Activated T-cell treated with anti-CD3 and anti-CD28 coated beads, Interleukin-2, amount 50 U/mL, for 72 hours (primary cell): Measurements from ENCODE around the gene VRTN. TPM values are rescaled to one million over a fixed set of nuclear protein-coding genes. Genes with fewer than 3 reads are reported as not detected.
"Not testable (repeated sequence)": the region's sequence is repeated elsewhere in the genome, so short reads cannot be mapped to it uniquely, and the experiment has no call there.

Experiments used
- ATAC-seq, 2 donors: fragments of 150-1000 bp; cut with Tn5 transposase; replicated peaks in 1 of 2; 2 replicates each; pipeline ENCODE4 v1.10.0; 2021; ENCODE audit warnings: moderate library complexity in 2 of 2, mild to moderate bottlenecking in 1 of 2
- DNase-seq, 2 donors: peaks; one replicate each; pipeline ENCODE4 v3.0.0; 2021 to 2022; ENCODE audit warnings: mixed read lengths in 1 of 2
- H3K27ac Mint-ChIP-seq: one replicate; pipeline ENCODE4 v1.8.0; 2022; ENCODE audit warnings: mild to moderate bottlenecking, moderate library complexity, mixed read lengths
- H3K27me3 Mint-ChIP-seq: one replicate; pipeline ENCODE4 v1.8.0; 2022; ENCODE audit warnings: low read depth, mixed read lengths
- H3K36me3 Mint-ChIP-seq, 2 donors: one replicate each; pipeline ENCODE4 v1.8.0; 2022; ENCODE audit warnings: mixed read lengths in 2 of 2, mild to moderate bottlenecking in 1 of 2; ENCODE audit not compliant: insufficient read depth in 2 of 2
- H3K4me1 Mint-ChIP-seq: one replicate; pipeline ENCODE4 v1.8.0; 2022; ENCODE audit warnings: low read depth, mixed read lengths
- H3K4me3 Mint-ChIP-seq, 2 donors: one replicate each; pipeline ENCODE4 v1.8.0; 2022; ENCODE audit warnings: mild to moderate bottlenecking in 2 of 2, mixed read lengths in 2 of 2, moderate library complexity in 2 of 2
- H3K9me3 Mint-ChIP-seq, 2 donors: one replicate each; pipeline ENCODE4 v1.8.0; 2022; ENCODE audit warnings: mixed read lengths in 2 of 2
- total RNA-seq, 2 donors: library from RNA; stranded (reverse); gene quantifications; one replicate each; pipeline ENCODE4 v1.2.3, GENCODE V29; 2022

The VRTN gene
- total RNA-seq, 2 donors from 2014 or later = not detected

DNA sequence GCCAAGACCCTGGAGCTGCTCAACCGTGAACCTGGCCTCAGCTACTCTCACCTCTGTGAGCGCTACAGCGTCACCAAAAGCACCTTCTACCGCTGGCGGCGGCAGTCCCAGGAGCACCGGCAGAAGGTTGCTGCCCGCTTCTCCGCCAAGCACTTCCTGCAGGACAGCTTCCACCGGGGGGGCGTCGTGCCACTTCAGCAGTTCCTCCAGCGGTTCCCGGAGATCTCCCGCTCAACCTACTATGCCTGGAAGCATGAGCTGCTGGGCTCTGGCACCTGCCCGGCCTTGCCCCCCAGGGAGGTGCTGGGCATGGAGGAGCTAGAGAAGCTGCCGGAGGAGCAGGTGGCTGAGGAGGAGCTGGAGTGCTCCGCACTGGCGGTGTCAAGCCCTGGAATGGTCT lies 9.3 kb downstream of the VRTN start:
- Mint-ChIP-seq H3K4me1 (peaks cover 5% of the 10 kb centered on the region), H3K36me3 (no peaks in the 10 kb centered on the region), H3K27me3 (peaks cover 5% of the 10 kb centered on the region), H3K27ac (no peak overlapping the region), H3K9me3 (no peaks in the 10 kb centered on the region), H3K4me3 (no peak overlapping the region)
- no peak for ATAC-seq
- DNase-seq = no peak

DNA sequence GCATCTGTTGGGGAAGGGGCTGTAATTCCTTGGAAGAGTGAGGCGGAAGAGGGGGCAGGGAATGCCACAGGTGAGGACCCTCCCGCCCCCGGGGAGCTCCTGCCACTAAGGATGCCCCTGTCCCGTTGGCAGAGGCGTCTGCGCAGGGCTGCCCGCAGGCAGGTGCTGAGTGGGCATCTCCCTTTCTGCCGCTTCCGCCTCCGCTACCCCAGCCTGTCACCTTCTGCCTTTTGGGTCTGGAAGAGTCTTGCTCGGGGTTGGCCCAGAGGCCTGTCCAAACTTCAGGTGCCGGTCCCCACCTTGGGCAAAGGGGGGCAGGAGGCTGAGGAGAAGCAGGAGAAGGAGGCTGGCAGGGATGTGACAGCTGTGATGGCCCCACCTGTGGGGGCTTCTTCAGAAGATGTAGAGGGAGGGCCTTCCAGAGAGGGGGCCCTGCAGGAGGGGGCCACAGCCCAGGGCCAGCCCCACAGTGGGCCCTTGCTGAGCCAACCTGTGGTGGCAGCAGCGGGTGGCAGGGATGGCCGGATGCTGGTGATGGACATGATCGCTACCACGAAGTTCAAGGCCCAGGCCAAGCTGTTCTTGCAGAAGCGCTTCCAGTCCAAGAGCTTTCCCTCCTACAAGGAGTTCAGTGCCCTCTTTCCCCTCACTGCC lies 10.0 kb downstream of the VRTN start:
- H3K4me1 Mint-ChIP-seq = peaks cover 5% of the 10 kb centered on the region
- DNase-seq (no peak), ATAC-seq (no peak)
- H3K36me3 Mint-ChIP-seq = no peaks in the 10 kb centered on the region
- peaks cover 5% of the 10 kb centered on the region for H3K27me3 Mint-ChIP-seq
- H3K4me3 Mint-ChIP-seq = no peak overlapping the region
- H3K9me3 Mint-ChIP-seq = no peaks in the 10 kb centered on the region
- H3K27ac Mint-ChIP-seq = no peak overlapping the region

DNA sequence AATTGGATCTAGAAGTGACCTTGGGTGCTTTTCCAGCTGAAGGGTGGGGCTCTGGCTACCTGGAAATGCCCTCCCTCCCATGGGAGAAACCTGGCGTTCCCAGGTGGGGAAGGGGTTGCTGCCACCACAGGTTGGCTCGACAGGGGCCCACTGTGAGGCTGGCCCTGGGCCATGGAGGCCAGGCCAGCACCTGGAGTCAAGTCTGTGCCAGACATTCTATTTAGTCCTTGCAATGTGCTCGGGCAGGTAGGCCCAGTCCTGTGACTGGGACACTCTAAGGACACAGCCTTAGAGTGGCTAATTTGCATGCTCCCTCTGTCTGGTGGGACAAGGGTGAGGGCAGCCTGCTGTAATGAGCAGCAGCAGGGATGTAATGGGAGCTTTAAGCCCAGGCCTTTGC lies 11.9 kb downstream of the VRTN start:
- Mint-ChIP-seq H3K4me3 (no peak overlapping the region), H3K27ac (no peak overlapping the region), H3K4me1 (peaks cover 5% of the 10 kb centered on the region), H3K9me3 (no peaks in the 10 kb centered on the region), H3K27me3 (peaks cover 5% of the 10 kb centered on the region), H3K36me3 (no peaks in the 10 kb centered on the region)
- DNase-seq (no peak), ATAC-seq (no peak)

DNA sequence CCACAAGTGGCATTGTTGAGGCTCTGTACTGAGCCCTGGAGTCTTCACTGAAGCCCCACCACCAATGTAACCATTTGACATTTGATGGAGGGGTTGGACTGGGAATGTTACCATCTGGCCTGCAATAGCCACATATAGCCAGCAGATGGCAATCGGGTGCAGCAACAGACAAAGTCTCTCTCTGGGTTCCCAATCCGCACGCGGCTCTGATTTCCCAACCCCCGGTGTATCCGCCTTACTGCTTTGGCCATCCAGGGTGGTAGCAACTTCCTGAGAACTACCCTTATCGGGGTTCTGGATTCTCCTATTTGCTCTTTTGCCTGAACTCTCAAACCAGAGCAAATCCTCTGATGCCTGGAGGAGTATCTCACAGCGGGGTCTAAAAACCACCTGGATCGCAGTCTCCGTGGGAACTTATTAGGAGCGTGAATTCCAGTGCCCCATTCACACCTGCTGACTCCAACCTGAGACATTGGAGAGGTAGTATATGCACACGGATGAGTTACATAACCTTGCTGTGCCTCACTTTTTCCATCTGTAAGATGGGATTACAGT lies 14.2 kb downstream of the VRTN start:
- DNase-seq (peak; percentile 60 to 61), ATAC-seq (peak; percentile 57 to 60)
- peaks cover 5% of the 10 kb centered on the region for H3K27me3 Mint-ChIP-seq
- H3K36me3 Mint-ChIP-seq = no peaks in the 10 kb centered on the region
- peaks cover 5% of the 10 kb centered on the region for H3K4me1 Mint-ChIP-seq
- H3K4me3 Mint-ChIP-seq = no peak overlapping the region
- H3K27ac Mint-ChIP-seq = no peak overlapping the region
- no peaks in the 10 kb centered on the region for H3K9me3 Mint-ChIP-seq

DNA sequence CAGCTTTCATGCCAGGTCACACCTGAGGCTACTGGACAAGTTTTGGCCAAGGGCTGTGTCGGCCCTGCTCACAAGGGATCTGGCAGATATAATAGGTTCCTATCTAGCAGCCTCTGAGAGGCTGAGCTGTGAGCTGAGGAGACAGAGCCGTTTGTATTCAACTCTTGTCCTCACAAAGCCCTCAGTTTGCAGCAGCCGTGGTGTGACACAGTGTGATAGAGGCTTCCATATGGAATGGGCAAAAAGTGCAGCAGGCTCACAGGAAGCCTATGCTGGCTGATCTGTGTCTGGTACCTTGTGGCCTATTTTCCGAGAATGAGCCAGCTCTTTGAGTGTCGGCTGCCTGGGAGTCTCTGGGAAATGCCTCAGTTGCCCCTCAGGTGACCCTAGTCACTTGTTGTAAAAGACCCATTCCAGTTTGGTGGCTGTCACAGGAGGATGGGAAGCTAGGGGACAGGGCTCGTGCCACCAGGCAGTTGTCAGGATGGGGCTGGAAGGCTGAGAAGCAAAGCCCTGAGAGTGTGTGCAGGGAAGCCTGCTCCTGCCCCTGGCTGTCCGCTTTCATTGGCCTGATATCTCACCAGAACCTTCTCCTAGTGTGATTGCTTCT lies 16.1 kb downstream of the VRTN start:
- ATAC-seq = no peak
- peaks cover 5% of the 10 kb centered on the region for H3K4me1 Mint-ChIP-seq
- no peaks in the 10 kb centered on the region for H3K9me3 Mint-ChIP-seq
- H3K4me3 Mint-ChIP-seq = no peak overlapping the region
- no peak for DNase-seq
- H3K27ac Mint-ChIP-seq = no peak overlapping the region
- peaks cover 5% of the 10 kb centered on the region for H3K27me3 Mint-ChIP-seq
- H3K36me3 Mint-ChIP-seq = no peaks in the 10 kb centered on the region

DNA sequence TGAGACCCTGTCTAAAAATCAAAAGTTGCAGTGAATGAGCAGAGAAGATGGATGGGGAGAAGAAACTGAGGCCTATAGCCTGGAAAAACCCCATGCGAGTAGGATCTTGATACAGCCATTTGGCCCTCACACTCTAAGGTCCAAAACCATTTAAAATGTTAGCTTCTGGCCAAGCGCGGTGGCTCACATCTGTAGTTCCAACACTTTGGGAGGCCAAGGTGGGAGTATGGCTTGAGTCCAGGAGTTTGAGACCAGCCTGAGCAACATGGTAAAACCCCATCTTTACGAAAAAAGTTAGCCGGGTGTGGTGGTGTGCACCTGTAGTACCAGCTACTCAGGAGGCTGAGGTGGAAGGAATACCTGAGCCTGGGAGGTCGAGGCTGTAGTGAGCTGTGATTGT lies 19.8 kb downstream of the VRTN start:
- DNase-seq (no peak), ATAC-seq (no peak)
- H3K4me1 Mint-ChIP-seq = no peaks in the 10 kb centered on the region
- H3K9me3 Mint-ChIP-seq = no peaks in the 10 kb centered on the region
- no peak overlapping the region for H3K4me3 Mint-ChIP-seq
- H3K27me3 Mint-ChIP-seq = peaks cover 4% of the 10 kb centered on the region
- H3K27ac Mint-ChIP-seq = no peak overlapping the region
- no peaks in the 10 kb centered on the region for H3K36me3 Mint-ChIP-seq

DNA sequence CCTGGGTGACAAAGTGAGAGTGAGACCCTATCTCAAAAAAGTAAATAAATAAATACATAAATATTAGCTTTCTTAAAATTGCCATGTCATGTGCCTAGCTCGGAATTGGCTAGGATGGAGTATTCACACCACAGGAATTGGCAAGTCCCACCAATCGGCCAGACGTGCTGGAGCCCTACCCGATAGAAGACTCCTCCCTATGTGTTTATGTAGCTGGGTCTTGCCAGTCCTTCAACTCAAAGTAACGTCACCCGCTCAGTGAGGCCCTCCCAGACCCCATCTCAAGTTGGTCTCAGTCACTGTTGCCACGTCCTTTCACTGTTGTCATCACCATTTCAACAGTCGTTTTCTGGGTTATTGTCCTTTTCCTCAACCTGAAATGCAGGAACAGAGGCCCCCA lies 20.2 kb downstream of the VRTN start:
- no peak overlapping the region for H3K27ac Mint-ChIP-seq
- H3K27me3 Mint-ChIP-seq = peaks cover 4% of the 10 kb centered on the region
- H3K4me1 Mint-ChIP-seq = no peaks in the 10 kb centered on the region
- ATAC-seq (no peak), DNase-seq (no peak)
- H3K9me3 Mint-ChIP-seq = no peaks in the 10 kb centered on the region
- H3K4me3 Mint-ChIP-seq = no peak overlapping the region
- H3K36me3 Mint-ChIP-seq = no peaks in the 10 kb centered on the region

DNA sequence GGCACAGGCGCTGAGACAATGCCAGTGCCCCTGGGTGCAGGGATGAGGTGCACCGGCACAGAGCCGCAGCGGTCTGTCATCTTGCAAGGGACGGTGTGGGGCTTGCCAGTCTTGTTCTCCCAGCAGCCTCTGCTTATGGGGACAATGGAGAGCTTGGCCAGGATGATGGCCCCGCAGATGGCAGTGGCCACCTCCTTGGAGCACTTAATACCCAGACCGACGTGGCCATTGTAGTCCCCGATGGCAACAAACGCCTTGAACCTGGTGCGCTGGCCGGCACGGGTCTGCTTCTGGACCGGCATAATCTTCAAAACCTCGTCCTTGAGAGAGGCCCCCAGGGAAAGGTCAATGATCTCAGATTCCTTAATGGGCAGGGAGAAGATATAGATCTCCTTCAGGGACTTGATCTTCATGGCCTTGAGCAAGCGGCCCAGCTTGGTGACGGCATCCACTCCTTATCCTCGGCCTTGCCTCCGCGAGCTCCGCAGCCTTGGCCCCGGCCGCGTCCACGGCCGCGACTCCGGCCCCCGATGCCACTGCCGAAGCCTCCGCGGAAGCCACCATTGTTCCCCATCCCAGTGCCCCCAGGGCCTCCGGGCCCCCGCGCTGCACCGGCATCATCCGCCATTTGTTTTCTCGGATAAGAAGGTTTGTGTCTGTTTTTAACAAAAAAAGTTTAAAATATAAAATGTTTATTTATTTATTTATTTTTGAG lies 29.9 kb downstream of the VRTN start:
- no peak overlapping the region for H3K4me3 Mint-ChIP-seq
- ATAC-seq (no peak), DNase-seq (no peak)
- H3K27me3 Mint-ChIP-seq = no peaks in the 10 kb centered on the region
- H3K27ac Mint-ChIP-seq = no peak overlapping the region
- H3K9me3 Mint-ChIP-seq = no peaks in the 10 kb centered on the region
- no peaks in the 10 kb centered on the region for H3K4me1 Mint-ChIP-seq
- H3K36me3 Mint-ChIP-seq = no peaks in the 10 kb centered on the region

DNA sequence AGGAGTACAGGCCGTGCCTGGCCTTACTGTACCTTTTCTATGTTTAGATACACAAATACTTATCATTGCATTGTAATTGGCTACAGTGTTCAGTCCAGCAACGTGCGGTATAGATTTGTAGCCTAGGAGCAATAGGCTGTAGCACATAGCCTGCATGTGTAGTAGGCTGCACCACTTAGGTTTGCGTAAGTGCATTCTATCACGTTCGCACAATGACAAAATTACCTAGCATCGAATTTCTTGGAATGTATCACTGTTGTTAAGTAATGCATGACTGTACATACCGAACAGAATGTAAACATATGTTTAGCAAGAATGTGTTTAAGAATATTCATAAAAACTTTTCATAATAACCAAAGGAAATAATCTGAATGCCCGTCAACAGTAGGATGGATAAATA lies 31.9 kb downstream of the VRTN start:
- ATAC-seq (no peak), DNase-seq (no peak)
- no peak overlapping the region for H3K4me3 Mint-ChIP-seq
- H3K4me1 Mint-ChIP-seq = no peaks in the 10 kb centered on the region
- H3K9me3 Mint-ChIP-seq = no peaks in the 10 kb centered on the region
- H3K27me3 Mint-ChIP-seq = no peaks in the 10 kb centered on the region
- H3K36me3 Mint-ChIP-seq = no peaks in the 10 kb centered on the region
- no peak overlapping the region for H3K27ac Mint-ChIP-seq

DNA sequence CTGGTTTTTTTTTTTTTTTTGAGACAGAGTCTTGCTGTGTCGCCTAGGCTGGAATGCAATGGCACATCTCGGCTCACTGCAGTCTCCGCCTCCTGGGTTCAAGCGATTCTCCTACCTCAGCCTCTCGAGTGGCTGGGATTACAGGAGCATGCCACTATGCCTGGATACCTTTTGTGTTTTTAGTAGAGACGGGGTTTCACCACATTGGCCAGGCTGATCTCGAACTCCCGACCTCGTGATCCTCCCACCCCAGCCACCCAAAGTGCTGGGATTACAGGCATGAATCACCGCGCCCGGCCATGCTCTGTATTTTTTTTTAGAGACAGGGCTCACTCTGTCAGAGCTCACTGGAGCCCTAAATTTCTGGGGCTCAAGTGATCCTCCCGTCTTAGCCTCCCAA lies 32.6 kb downstream of the VRTN start:
- DNase-seq (no peak), ATAC-seq (no peak)
- Mint-ChIP-seq H3K36me3 (no peaks in the 10 kb centered on the region), H3K4me1 (no peaks in the 10 kb centered on the region), H3K4me3 (no peak overlapping the region), H3K27me3 (no peaks in the 10 kb centered on the region), H3K9me3 (no peaks in the 10 kb centered on the region), H3K27ac (no peak overlapping the region)

DNA sequence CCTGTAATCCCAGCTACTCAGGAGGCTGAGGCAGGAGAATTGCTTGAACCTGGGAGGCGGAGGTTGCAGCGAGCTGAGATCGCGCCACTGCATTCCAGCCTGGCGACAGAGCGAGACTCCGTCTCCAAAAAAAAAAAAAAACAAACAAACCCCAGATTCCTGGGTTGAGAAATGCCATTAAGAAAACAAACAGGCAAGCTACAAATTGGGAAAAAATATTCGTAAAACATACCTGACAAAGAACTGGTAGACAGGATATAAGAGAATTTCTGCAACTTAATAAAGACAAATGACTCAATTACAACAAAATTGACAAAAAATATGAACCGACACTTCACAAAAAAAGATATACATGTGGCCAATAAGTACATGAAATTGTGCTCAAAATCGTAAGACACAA lies 33.3 kb downstream of the VRTN start:
- DNase-seq, H3K4me1 Mint-ChIP-seq, H3K9me3 Mint-ChIP-seq, H3K36me3 Mint-ChIP-seq, ATAC-seq, H3K27me3 Mint-ChIP-seq, H3K27ac Mint-ChIP-seq, H3K4me3 Mint-ChIP-seq: not testable (repeated sequence)

DNA sequence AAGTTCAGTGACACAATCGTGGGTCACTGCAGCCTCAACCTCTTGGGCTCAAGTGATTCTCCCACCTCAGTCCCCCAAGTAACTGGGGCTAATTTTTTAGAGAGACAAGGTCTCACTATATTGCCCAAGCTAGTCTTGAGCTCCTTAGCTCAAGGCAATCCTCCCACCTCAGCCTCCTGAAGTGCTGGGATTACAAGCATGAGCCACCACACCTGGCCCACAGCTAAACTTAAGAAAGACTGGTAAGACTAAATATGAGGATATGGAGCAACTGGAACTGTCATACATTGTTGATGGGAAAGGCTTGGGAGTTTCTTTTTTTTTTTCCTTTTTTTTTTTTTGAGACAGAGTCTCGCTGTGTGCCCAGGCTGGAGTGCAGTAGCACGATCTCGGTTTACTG lies 34.0 kb downstream of the VRTN start:
- H3K4me1 Mint-ChIP-seq = no peaks in the 10 kb centered on the region
- H3K27ac Mint-ChIP-seq = no peak overlapping the region
- no peaks in the 10 kb centered on the region for H3K9me3 Mint-ChIP-seq
- no peak overlapping the region for H3K4me3 Mint-ChIP-seq
- no peak for DNase-seq
- no peaks in the 10 kb centered on the region for H3K27me3 Mint-ChIP-seq
- no peak for ATAC-seq
- no peaks in the 10 kb centered on the region for H3K36me3 Mint-ChIP-seq

DNA sequence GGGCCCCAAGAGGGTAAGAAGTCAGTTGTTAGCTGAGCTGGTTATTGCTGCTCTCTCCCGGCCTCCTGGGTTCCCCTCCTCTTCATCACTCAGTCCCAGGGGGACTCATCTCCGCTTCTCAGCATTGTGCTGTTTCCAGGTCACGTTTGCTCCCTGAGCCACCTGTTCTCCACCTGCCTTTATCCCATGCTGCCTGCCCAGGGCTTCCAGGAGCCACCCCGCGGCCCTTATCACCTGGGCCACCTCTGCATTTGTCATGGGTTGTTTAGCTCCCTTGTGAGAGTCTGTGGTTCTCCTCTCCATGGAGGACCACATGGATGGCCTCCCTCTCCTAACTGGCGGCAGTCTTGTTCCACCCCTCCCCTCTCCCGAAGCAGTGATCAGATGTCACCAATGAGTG lies 41.7 kb downstream of the VRTN start:
- no peak for ATAC-seq
- Mint-ChIP-seq H3K4me3 (no peak overlapping the region), H3K36me3 (no peaks in the 10 kb centered on the region), H3K27ac (no peak overlapping the region), H3K27me3 (peaks cover 5% of the 10 kb centered on the region), H3K4me1 (no peaks in the 10 kb centered on the region), H3K9me3 (no peaks in the 10 kb centered on the region)
- no peak for DNase-seq
